H9 (cell line): ENCODE measurements around the gene TTBK1. TPM values are rescaled to one million over a fixed set of nuclear protein-coding genes. Genes with fewer than 3 reads are reported as not detected.

Experiments used
- DNase-seq: peaks from one replicate; pipeline ENCODE4 v3.0.0-alpha.2; 2017
- H2AFZ ChIP-seq: one replicate; pipeline ENCODE4 v1.6.1; 2013; ENCODE audit warnings: mild to moderate bottlenecking, low read length, control low read depth, moderate library complexity
- H2AK5ac ChIP-seq: 2 replicates; pipeline ENCODE4 v1.6.1; 2013; ENCODE audit warnings: low read length, control low read depth, mixed read lengths; ENCODE audit not compliant: insufficient read length
- H2BK120ac ChIP-seq: one replicate; pipeline ENCODE4 v1.6.1; 2013; ENCODE audit warnings: low read depth, mild to moderate bottlenecking, low read length, control low read depth, inconsistent platforms; ENCODE audit not compliant: poor library complexity, severe bottlenecking
- H2BK12ac ChIP-seq: 2 replicates; pipeline ENCODE4 v1.6.1; 2013; ENCODE audit warnings: low read length, control low read depth, mixed read lengths, low read depth; ENCODE audit not compliant: insufficient read length
- H2BK15ac ChIP-seq: 2 replicates; pipeline ENCODE4 v1.6.1; 2013; ENCODE audit warnings: low read depth, low read length, control low read depth
- H2BK20ac ChIP-seq: one replicate; pipeline ENCODE4 v1.6.1; 2013; ENCODE audit warnings: low read depth, mild to moderate bottlenecking, low read length, control low read depth, inconsistent platforms; ENCODE audit not compliant: poor library complexity, severe bottlenecking
- H2BK5ac ChIP-seq: 2 replicates; pipeline ENCODE4 v1.6.1; 2013; ENCODE audit warnings: low read length, control low read depth, mixed read lengths; ENCODE audit not compliant: insufficient read length
- H3K14ac ChIP-seq: 2 replicates; pipeline ENCODE4 v1.6.1; 2013; ENCODE audit warnings: low read length, control low read depth; ENCODE audit not compliant: insufficient read depth
- H3K18ac ChIP-seq: 2 replicates; pipeline ENCODE4 v1.6.1; 2013; ENCODE audit warnings: low read depth, mild to moderate bottlenecking, mixed read lengths, low read length, control low read depth; ENCODE audit not compliant: insufficient read length
- H3K23ac ChIP-seq: 2 replicates; pipeline ENCODE4 v1.6.1; 2013; ENCODE audit warnings: low read length, control low read depth, mixed read lengths, low read depth; ENCODE audit not compliant: insufficient read length
- H3K23me2 ChIP-seq: 2 replicates; pipeline ENCODE4 v1.6.1; 2013; ENCODE audit warnings: low read depth, mild to moderate bottlenecking, mixed read lengths, low read length, control low read depth; ENCODE audit not compliant: insufficient read length, poor library complexity, severe bottlenecking
- H3K27ac ChIP-seq: 2 replicates; pipeline ENCODE4 v1.5.1; 2013; ENCODE audit warnings: low read length, control low read depth, mixed read lengths, low read depth; ENCODE audit not compliant: insufficient read length
- H3K27me3 ChIP-seq: 2 replicates; pipeline ENCODE4 v1.6.1; 2013; ENCODE audit warnings: low read length, control low read depth, inconsistent platforms; ENCODE audit not compliant: insufficient read depth
- H3K4ac ChIP-seq: 2 replicates; pipeline ENCODE4 v1.6.1; 2013; ENCODE audit warnings: low read depth, mild to moderate bottlenecking, control low read depth, inconsistent platforms, low read length, moderate library complexity
- H3K4me1 ChIP-seq: 2 replicates; pipeline ENCODE4 v1.6.1; 2013; ENCODE audit warnings: low read length, control low read depth, inconsistent platforms; ENCODE audit not compliant: insufficient read depth
- H3K4me2 ChIP-seq: 2 replicates; pipeline ENCODE4 v1.6.1; 2013; ENCODE audit warnings: low read length, control low read depth, mixed read lengths; ENCODE audit not compliant: insufficient read length, insufficient read depth
- H3K56ac ChIP-seq: 2 replicates; pipeline ENCODE4 v1.6.1; 2013; ENCODE audit warnings: low read depth, mild to moderate bottlenecking, mixed read lengths, low read length, control low read depth; ENCODE audit not compliant: insufficient read length
- H3K79me1 ChIP-seq: 2 replicates; pipeline ENCODE4 v1.6.1; 2013; ENCODE audit warnings: low read depth, mild to moderate bottlenecking, moderate library complexity, low read length, control low read depth, inconsistent platforms; ENCODE audit not compliant: insufficient read depth, poor library complexity, severe bottlenecking
- H3K79me2 ChIP-seq: 2 replicates; pipeline ENCODE4 v1.6.1; 2013; ENCODE audit warnings: low read length, control low read depth, inconsistent platforms; ENCODE audit not compliant: insufficient read depth
- H3K9ac ChIP-seq: 2 replicates; pipeline ENCODE4 v1.6.1; 2013; ENCODE audit warnings: low read length, control low read depth, mixed read lengths; ENCODE audit not compliant: insufficient read length; ENCODE audit errors: extremely low read depth
- H3K9me3 ChIP-seq: one replicate; pipeline ENCODE4 v1.6.1; 2013; ENCODE audit warnings: low read depth, low read length, inconsistent platforms; ENCODE audit not compliant: control insufficient read depth
- H3T11ph ChIP-seq: one replicate; pipeline ENCODE4 v1.6.1; 2013; ENCODE audit warnings: mild to moderate bottlenecking, low read length, control low read depth, inconsistent platforms
- H4K20me1 ChIP-seq: one replicate; pipeline ENCODE4 v1.6.1; 2013; ENCODE audit not compliant: control insufficient read depth, insufficient read length, insufficient read depth
- H4K5ac ChIP-seq: 2 replicates; pipeline ENCODE4 v1.6.1; 2013; ENCODE audit warnings: low read depth, mild to moderate bottlenecking, mixed read lengths, low read length, control low read depth; ENCODE audit not compliant: insufficient read length
- H4K8ac ChIP-seq: replicated peaks from 2 replicates; pipeline ENCODE4 v1.6.1; 2013; ENCODE audit warnings: low read length, control low read depth, mixed read lengths, low read depth; ENCODE audit not compliant: insufficient read length
- H4K91ac ChIP-seq: 2 replicates; pipeline ENCODE4 v1.6.1; 2013; ENCODE audit warnings: low read depth, mild to moderate bottlenecking, moderate library complexity, mixed read lengths, low read length, control low read depth; ENCODE audit not compliant: insufficient read length
- H3K27ac Mint-ChIP-seq, 3 experiments: 2 replicates in 2 of 3; 3 replicates in 1 of 3; pipeline ENCODE4 v1.8.0; 2020 to 2021; ENCODE audit warnings: mixed read lengths in 3 of 3, mild to moderate bottlenecking in 1 of 3, moderate library complexity in 1 of 3
- H3K27me3 Mint-ChIP-seq: 2 replicates; pipeline ENCODE4 v1.8.0; 2021; ENCODE audit warnings: low read depth, mild to moderate bottlenecking, moderate library complexity, mixed read lengths
- H3K36me3 Mint-ChIP-seq, 3 experiments: 2 replicates in 2 of 3; 3 replicates in 1 of 3; pipeline ENCODE4 v1.8.0; 2020 to 2021; ENCODE audit warnings: low read depth in 3 of 3, mixed read lengths in 3 of 3; ENCODE audit not compliant: insufficient read depth in 1 of 3
- H3K4me1 Mint-ChIP-seq, 2 experiments: 2 replicates each; pipeline ENCODE4 v1.8.0; 2020; ENCODE audit warnings: mixed read lengths in 2 of 2
- H3K4me3 Mint-ChIP-seq, 2 experiments: 2 replicates in 1 of 2; 3 replicates in 1 of 2; pipeline ENCODE4 v1.8.0; 2020 to 2021; ENCODE audit warnings: mild to moderate bottlenecking in 2 of 2, mixed read lengths in 2 of 2, moderate library complexity in 1 of 2
- H3K9me3 Mint-ChIP-seq, 2 experiments: 2 replicates in 1 of 2; 3 replicates in 1 of 2; pipeline ENCODE4 v1.8.0; 2020; ENCODE audit warnings: mild to moderate bottlenecking in 2 of 2, mixed read lengths in 2 of 2, moderate library complexity in 1 of 2
- WGBS: extraction: QIAGEN DNeasy Blood & Tissue Kit; methylation state at CpG from one replicate; pipeline ENCODE4 v1.1.7; 2013; ENCODE audit warnings: missing lambda C conversion rate, low lambda C conversion rate, mixed read lengths; ENCODE audit not compliant: insufficient read length; ENCODE audit errors: extremely low coverage; 5-methylcytosine and 5-hydroxymethylcytosine counted together
- total RNA-seq: library from RNA; stranded (reverse); gene quantifications from 2 replicates; pipeline ENCODE4 v1.2.1, GENCODE V29; 2021
- TF ChIP-seq, protein P1 (sequence below): fragments of 200-600 bp; sonication (generic); conservative IDR thresholded peaks from 3 replicates; pipeline ENCODE4 v1.8.0; 2021; ENCODE audit warnings: antibody characterized with exemption, mild to moderate bottlenecking

The TTBK1 gene
- total RNA-seq, 1 experiment from 2014 or later = 1.6 TPM

DNA sequence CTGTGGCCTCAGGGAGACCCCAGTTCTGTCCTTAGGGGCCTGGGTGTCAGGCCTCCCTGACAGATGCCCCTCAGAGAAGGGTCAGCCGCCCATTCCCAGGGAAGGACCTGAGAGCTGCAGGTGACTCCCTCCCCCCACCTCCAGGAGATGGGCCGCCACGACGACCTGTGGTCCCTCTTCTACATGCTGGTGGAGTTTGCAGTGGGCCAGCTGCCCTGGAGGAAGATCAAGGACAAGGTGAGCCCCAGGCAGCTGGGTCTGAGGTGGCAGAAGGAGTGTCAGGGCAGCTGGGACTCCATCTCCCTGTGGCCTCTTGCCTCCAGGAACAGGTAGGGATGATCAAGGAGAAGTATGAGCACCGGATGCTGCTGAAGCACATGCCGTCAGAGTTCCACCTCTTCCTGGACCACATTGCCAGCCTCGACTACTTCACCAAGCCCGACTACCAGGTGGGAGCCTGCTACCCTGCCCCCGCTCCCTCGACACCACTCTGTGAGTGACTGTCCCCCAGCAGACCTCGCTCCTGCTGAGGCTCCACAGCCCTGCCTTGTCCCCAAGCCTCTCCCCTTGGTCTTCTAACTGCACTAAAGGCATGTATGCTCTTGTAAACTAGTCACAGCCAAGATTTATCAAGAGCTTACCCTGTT lies 12.2 kb downstream of the TTBK1 start:
- no peak for DNase-seq
- H3K4me1 ChIP-seq = no peaks in the 10 kb centered on the region
- TF ChIP-seq, protein P1, sequence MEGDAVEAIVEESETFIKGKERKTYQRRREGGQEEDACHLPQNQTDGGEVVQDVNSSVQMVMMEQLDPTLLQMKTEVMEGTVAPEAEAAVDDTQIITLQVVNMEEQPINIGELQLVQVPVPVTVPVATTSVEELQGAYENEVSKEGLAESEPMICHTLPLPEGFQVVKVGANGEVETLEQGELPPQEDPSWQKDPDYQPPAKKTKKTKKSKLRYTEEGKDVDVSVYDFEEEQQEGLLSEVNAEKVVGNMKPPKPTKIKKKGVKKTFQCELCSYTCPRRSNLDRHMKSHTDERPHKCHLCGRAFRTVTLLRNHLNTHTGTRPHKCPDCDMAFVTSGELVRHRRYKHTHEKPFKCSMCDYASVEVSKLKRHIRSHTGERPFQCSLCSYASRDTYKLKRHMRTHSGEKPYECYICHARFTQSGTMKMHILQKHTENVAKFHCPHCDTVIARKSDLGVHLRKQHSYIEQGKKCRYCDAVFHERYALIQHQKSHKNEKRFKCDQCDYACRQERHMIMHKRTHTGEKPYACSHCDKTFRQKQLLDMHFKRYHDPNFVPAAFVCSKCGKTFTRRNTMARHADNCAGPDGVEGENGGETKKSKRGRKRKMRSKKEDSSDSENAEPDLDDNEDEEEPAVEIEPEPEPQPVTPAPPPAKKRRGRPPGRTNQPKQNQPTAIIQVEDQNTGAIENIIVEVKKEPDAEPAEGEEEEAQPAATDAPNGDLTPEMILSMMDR = no peak
- Mint-ChIP-seq H3K27ac (no peak overlapping the region), H3K36me3 (peaks cover 0 to 2% (median 0%) of the 10 kb centered on the region in 3 experiments; a peak in 1 of 7 replicates), H3K9me3 (no peaks in the 10 kb centered on the region), H3K4me1 (peaks cover 19 to 21% of the 10 kb centered on the region in 2 experiments), H3K27me3 (peaks cover 14% of the 10 kb centered on the region), H3K4me3 (no peak overlapping the region)
- H3K23ac ChIP-seq = no peak overlapping the region
- H2AK5ac ChIP-seq = no peak overlapping the region
- no peaks in the 10 kb centered on the region for H3K23me2 ChIP-seq
- H2BK15ac ChIP-seq = no peak overlapping the region
- H2BK12ac ChIP-seq = no peak overlapping the region
- no peak overlapping the region for H3K4me2 ChIP-seq
- no peak overlapping the region for H3K9ac ChIP-seq
- no peak overlapping the region for H3T11ph ChIP-seq
- no peak overlapping the region for H2BK120ac ChIP-seq
- no peak overlapping the region for H4K8ac ChIP-seq
- H4K5ac ChIP-seq = no peak overlapping the region
- H3K4ac ChIP-seq = no peak overlapping the region
- no CpG with 5 or more reads among the region's 11 CpGs for WGBS
- H4K91ac ChIP-seq = no peak overlapping the region
- no peak overlapping the region for H2BK20ac ChIP-seq
- no peak overlapping the region for H3K56ac ChIP-seq
- no peaks in the 10 kb centered on the region for H3K27me3 ChIP-seq
- H3K9me3 ChIP-seq = no peaks in the 10 kb centered on the region
- no peaks in the 10 kb centered on the region for H3K79me2 ChIP-seq
- no peak overlapping the region; the same call in 1 of the 2 replicates for H3K14ac ChIP-seq
- H3K18ac ChIP-seq = no peak overlapping the region
- H2BK5ac ChIP-seq = no peak overlapping the region
- no peaks in the 10 kb centered on the region for H3K79me1 ChIP-seq
- H2AFZ ChIP-seq = no peak overlapping the region
- no peaks in the 10 kb centered on the region for H4K20me1 ChIP-seq
- H3K27ac ChIP-seq = no peak overlapping the region
